MG63 (cell line): ENCODE measurements around the gene AP2B1. TPM values are rescaled to one million over a fixed set of nuclear protein-coding genes. Genes with fewer than 3 reads are reported as not detected.
"Not testable (repeated sequence)": the region's sequence is repeated elsewhere in the genome, so short reads cannot be mapped to it uniquely, and the experiment has no call there.

Experiments
- DNase-seq: peaks from one replicate; pipeline ENCODE4 v3.0.0-alpha.2; 2020
- H3K27me3 ChIP-seq: fragments of 250-450 bp; sonication (Bioruptor Pico); 2 replicates; pipeline ENCODE4 v1.5.1; 2020; ENCODE audit warnings: mild to moderate bottlenecking, moderate library complexity
- H3K36me3 ChIP-seq: fragments of 250-450 bp; sonication (Bioruptor Pico); 2 replicates; pipeline ENCODE4 v1.5.1; 2020; ENCODE audit warnings: mild to moderate bottlenecking, moderate library complexity
- H3K4me3 ChIP-seq: fragments of 250-450 bp; sonication (Bioruptor Pico); 2 replicates; pipeline ENCODE4 v1.5.1; 2020; ENCODE audit warnings: mild to moderate bottlenecking, moderate library complexity
- H3K9me3 ChIP-seq: fragments of 250-450 bp; sonication (Bioruptor Pico); 2 replicates; pipeline ENCODE4 v1.5.1; 2020; ENCODE audit warnings: mild to moderate bottlenecking, moderate library complexity
- total RNA-seq: library from RNA; depleted of rRNA; stranded (reverse); fragments of >200 nt; shearing (Covaris generic); gene quantifications from 2 replicates; pipeline ENCODE4 v1.2.3, GENCODE V29; 2014; ENCODE audit warnings: low replicate concordance

AP2B1 gene
- total RNA-seq, 1 experiment from 2014 or later, result 52.9 TPM

DNA sequence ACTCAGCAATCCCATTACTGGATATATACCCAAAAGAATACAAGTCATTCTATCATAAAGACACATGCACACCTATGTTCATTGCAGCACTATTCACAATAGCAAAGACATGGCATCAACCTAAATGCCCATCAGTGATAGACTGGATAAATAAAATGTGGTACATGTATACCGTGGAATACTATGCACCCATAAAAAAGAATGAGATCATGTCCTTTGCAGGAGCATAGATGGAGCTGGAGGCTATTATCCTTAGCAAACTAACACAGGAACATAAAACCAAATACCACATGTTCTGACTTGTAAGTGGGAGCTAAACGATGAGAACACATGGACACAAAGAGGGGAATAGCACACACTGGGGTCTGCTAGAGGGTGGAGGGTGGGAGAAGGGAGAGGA is 116.2 kb downstream of the AP2B1 start:
- not testable (repeated sequence) for H3K4me3 ChIP-seq, DNase-seq, H3K36me3 ChIP-seq

GRCh38 chr17:35705230-35705629 is 118.1 kb downstream of the AP2B1 start:
- Histone ChIP-seq H3K36me3 (peaks cover 16% of the 10 kb centered on the region), H3K4me3 (no peak overlapping the region), H3K27me3 (no peaks in the 10 kb centered on the region), H3K9me3 (no peaks in the 10 kb centered on the region)
- DNase-seq, result no peak

More for the DNA sequence above, 116.2 kb downstream of the AP2B1 start:
- not testable (repeated sequence) for H3K27me3 ChIP-seq, H3K9me3 ChIP-seq

DNA sequence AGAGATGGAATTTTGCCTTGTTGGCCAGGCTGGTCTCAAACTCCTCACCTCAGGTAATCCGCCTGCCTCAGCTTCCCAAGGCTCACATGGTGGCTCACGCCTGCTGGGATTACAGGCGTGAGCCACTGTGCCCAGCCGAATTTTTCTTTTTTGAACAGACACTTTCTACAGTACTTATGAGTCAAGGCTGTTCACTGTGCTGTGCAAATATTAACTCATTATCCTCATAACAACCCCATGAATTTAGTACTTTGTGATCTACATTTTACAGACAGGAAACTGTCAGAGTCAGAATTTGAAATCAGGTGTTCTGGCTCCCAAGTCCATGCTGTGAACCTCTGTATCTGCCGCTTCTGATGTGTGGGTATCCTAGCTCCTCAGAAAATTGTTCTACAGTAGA is 118.6 kb downstream of the AP2B1 start:
- H3K36me3 ChIP-seq, result peaks cover 18% of the 10 kb centered on the region
- no peak for DNase-seq
- H3K4me3 ChIP-seq, result no peak overlapping the region
- no peaks in the 10 kb centered on the region for H3K27me3 ChIP-seq
- no peaks in the 10 kb centered on the region for H3K9me3 ChIP-seq

GRCh38 chr17:35708149-35708548 is 121.0 kb downstream of the AP2B1 start:
- Histone ChIP-seq H3K9me3 (no peaks in the 10 kb centered on the region), H3K27me3 (no peaks in the 10 kb centered on the region), H3K4me3 (no peak overlapping the region), H3K36me3 (peaks cover 29% of the 10 kb centered on the region)
- DNase-seq, result no peak

- peaks cover 35% of the 10 kb centered on the region for H3K36me3 ChIP-seq
- H3K4me3 ChIP-seq, result no peak overlapping the region
- no peaks in the 10 kb centered on the region for H3K9me3 ChIP-seq
- no peak for DNase-seq
- no peaks in the 10 kb centered on the region for H3K27me3 ChIP-seq
These were observed 121.8 kb downstream of the AP2B1 start for GRCh38 chr17:35708951-35709350.

DNA sequence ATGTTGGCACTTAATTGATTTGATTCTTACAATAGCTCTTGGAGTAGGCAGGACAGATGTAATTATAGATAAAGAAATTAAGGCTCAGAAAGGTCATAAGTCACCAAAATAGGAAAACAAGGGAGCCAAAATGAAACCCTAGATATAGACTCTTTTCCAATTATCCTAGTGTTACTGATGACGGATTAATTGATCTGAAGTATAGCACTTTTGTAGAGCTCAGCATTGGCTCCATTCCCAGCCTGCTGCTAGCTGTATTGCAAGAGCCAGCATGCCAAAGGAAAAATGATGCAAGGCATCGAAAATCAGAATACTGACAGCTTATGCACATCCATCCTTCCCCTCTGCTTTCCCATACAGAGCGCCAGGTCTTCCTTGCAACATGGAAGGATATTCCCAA is 122.8 kb downstream of the AP2B1 start:
- no peak for DNase-seq
- Histone ChIP-seq H3K9me3 (no peaks in the 10 kb centered on the region), H3K36me3 (peaks cover 43% of the 10 kb centered on the region), H3K27me3 (no peaks in the 10 kb centered on the region), H3K4me3 (no peak overlapping the region)

GRCh38 chr17:35710950-35711349 is 123.8 kb downstream of the AP2B1 start:
- peaks cover 43% of the 10 kb centered on the region for H3K36me3 ChIP-seq
- no peaks in the 10 kb centered on the region for H3K27me3 ChIP-seq
- H3K9me3 ChIP-seq, result no peaks in the 10 kb centered on the region
- no peak overlapping the region for H3K4me3 ChIP-seq
- DNase-seq, result no peak

- no peaks in the 10 kb centered on the region for H3K27me3 ChIP-seq
- peaks cover 55% of the 10 kb centered on the region for H3K36me3 ChIP-seq
- no peak for DNase-seq
- no peaks in the 10 kb centered on the region for H3K9me3 ChIP-seq
- H3K4me3 ChIP-seq, result no peak overlapping the region
These were observed 126.1 kb downstream of the AP2B1 start for GRCh38 chr17:35713069-35713728.

GRCh38 chr17:35714988-35715387 is 127.9 kb downstream of the AP2B1 start:
- Histone ChIP-seq H3K36me3 (peaks cover 49% of the 10 kb centered on the region), H3K9me3 (no peaks in the 10 kb centered on the region), H3K27me3 (no peaks in the 10 kb centered on the region), H3K4me3 (no peak overlapping the region)
- DNase-seq, result no peak

DNA sequence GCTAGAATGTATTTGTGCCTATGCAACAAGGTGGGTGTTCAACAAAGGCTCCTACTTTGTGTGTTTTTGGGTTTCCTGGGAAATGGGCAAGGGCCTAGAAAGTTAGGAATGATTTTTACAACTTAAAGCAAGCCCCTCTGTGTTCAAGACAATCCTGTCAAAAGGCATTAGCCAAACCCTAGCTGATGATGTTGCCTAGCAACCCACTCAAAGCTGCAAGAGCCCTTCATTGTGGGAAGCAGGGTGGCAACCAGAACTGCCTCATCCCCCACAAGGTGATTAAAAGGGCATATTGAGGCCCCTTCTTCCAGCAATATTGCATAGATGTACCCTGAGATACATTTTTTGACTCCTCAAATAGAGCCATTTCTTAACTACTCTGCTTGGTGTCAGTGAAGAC is 128.3 kb downstream of the AP2B1 start:
- no peaks in the 10 kb centered on the region for H3K9me3 ChIP-seq

DNA sequence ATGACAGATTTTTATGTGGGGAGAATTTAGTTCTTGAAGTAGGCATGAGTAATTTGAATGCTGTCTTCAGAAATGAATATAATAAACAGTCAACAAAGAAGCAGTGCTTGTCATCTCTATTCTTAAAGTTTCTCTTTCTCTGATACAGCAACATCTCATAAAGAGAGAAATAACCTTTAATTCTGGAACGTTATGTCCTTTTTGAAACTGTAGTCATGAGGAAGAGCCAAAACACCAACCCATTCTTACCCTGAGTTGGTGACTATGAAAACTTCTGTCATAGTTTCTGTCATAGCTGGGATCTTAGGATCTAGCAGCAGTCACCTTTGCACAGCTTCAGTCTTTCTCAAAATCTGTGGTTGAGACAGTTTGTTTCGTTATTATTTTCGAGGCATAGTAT is 129.1 kb downstream of the AP2B1 start:
- Histone ChIP-seq H3K4me3 (no peak overlapping the region), H3K27me3 (no peaks in the 10 kb centered on the region), H3K9me3 (no peaks in the 10 kb centered on the region), H3K36me3 (peaks cover 44% of the 10 kb centered on the region)
- DNase-seq, result no peak

More for the DNA sequence above, 128.3 kb downstream of the AP2B1 start:
- Histone ChIP-seq H3K4me3 (no peak overlapping the region), H3K27me3 (no peaks in the 10 kb centered on the region), H3K36me3 (peaks cover 46% of the 10 kb centered on the region)
- no peak for DNase-seq

DNA sequence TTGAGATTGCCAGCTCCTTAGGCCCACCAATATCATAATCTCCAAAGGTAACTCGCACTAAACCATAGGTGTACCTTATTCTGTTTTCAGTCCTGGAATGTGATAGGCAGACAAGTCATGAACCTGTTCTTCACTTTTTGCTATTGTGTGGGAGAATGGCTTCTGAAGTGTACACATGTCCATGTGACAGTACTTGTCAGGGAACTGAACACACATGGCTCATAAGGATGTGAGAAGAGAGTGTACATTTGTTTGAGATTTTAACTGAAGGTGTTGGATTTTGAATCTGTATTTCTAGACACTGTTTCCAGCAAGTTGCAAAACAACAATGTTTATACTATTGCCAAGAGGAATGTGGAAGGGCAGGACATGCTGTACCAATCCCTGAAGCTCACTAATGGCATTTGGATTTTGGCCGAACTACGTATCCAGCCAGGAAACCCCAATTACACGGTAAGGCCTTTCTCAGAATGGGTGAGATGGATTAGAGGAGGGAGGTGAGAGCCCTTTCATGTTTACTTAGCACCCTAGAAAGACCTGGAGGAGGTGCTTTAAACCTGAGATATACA is 129.9 kb downstream of the AP2B1 start:
- no peak overlapping the region for H3K4me3 ChIP-seq
- no peaks in the 10 kb centered on the region for H3K27me3 ChIP-seq
- H3K36me3 ChIP-seq, result peaks cover 39% of the 10 kb centered on the region
- no peaks in the 10 kb centered on the region for H3K9me3 ChIP-seq
- no peak for DNase-seq

DNA sequence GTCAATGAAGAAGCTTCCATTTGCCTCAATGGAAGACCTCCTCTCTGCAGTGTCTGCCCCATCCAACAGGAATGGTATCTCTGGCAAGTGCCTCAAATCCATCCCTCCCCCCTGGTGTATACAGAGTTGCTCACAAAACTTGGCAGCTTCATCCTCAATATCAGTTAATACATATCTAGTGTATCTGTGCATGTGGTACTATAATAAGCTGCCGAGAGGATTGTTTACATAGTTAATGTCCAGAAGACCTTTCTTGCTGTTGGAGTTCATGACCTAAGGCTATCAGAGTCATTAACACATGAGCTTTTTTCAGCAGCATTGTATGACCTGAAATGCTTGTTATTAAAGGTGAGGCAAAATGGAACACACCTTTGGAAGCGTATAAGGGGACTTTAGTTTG is 130.4 kb downstream of the AP2B1 start:
- H3K36me3 ChIP-seq, result peaks cover 35% of the 10 kb centered on the region
- no peaks in the 10 kb centered on the region for H3K27me3 ChIP-seq
- no peak for DNase-seq
- no peaks in the 10 kb centered on the region for H3K9me3 ChIP-seq
- no peak overlapping the region for H3K4me3 ChIP-seq

GRCh38 chr17:35723735-35724134 is 136.6 kb downstream of the AP2B1 start:
- H3K4me3 ChIP-seq, result no peak overlapping the region
- DNase-seq, result no peak
- H3K36me3 ChIP-seq, result peaks cover 36% of the 10 kb centered on the region
- no peaks in the 10 kb centered on the region for H3K27me3 ChIP-seq
- H3K9me3 ChIP-seq, result no peaks in the 10 kb centered on the region

DNA sequence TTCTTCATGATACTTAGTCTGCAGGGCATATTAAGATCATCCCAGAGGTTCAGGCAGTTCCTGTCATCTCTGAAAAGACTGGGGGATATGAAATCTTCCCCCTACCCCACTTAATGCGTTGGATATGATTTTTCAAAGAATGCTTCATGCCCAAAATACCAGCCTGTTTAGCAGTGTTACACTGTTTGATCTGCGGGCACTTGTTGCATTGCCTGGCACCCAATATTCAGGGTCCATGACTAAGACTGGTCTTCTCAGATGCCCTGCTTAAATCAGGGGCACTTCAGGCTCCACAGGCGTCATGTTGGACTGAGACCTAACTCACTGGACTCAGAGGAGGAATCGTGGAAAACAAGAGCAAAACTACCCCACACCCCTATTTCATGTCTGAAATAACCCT is 137.9 kb downstream of the AP2B1 start:
- H3K4me3 ChIP-seq, result no peak overlapping the region
- H3K36me3 ChIP-seq, result peaks cover 34% of the 10 kb centered on the region
- H3K9me3 ChIP-seq, result no peaks in the 10 kb centered on the region
- no peak for DNase-seq
- no peaks in the 10 kb centered on the region for H3K27me3 ChIP-seq

DNA sequence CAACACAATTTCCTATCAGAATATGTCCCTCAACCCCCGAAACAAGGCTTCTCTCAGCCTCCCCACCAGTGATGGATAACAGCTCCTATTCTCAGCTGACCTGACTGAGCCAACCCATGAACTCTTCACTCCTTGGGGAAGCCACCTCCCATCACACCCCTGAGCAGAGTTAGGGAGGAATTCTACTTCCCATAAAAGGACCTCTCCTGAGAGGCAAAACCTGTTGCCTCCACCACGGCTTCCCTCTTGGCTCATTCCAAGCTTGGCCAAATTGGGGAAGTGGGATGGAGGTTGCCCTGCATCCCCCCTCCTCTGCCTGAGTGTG is 138.6 kb downstream of the AP2B1 start:
- H3K27me3 ChIP-seq, result no peaks in the 10 kb centered on the region
- H3K4me3 ChIP-seq, result no peak overlapping the region
- no peaks in the 10 kb centered on the region for H3K9me3 ChIP-seq
- DNase-seq, result no peak
- H3K36me3 ChIP-seq, result peaks cover 34% of the 10 kb centered on the region

DNA sequence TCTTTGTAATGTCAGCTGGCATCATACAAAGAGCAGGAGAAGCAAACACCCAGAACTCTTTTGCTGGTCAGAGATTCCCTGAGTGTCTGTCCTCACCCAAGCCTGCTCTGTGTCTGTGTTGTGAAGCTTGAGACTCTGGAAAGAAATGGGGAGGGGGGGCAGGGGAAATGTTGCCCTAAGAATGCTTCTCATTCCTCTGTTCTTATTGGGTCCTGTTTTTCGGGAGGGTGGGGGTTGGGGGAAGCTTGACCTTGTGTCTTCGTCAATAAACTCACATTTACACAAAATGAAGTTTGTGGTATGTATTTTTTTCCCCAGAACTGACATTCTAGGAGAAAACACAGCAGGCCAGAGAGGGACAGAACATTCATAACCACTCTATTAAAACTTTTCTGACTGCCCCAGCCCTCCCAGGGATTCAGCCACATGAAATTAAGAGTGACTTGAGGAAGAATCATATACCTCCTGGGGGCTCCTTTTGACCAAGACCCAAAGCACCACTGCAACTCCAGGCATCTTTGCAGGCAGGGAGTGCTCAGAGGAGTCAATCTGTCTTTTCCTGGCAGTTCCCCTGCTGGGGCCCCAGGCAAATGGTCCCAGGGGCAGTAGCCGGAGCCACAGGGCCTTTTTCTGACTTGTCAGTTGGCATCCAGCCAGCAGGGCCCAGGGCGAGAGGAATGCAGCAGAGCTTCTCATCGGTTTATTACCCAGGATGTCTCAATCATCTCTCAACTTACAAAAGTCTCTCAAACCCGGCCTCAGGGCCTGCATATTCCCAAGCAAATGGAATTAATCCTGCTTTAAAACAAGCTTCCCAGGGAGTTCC is 139.2 kb downstream of the AP2B1 start:
- no peaks in the 10 kb centered on the region for H3K27me3 ChIP-seq
- peak; percentile 53 for DNase-seq
- no peak overlapping the region for H3K4me3 ChIP-seq
- H3K9me3 ChIP-seq, result no peaks in the 10 kb centered on the region
- peaks cover 32% of the 10 kb centered on the region for H3K36me3 ChIP-seq
